ENCODE results near the gene VGLL4.
A peak's percentile ranks its signal among the peaks of the same experiment; 100 is the strongest.

The VGLL4 gene

GRCh38 chr3:11558411-11558903 lies 85.3 kb downstream of the VGLL4 start:
- H3K4me1 Mint-ChIP-seq, result peaks cover 60% of the 10 kb centered on the region
- TF ChIP-seq CTCF (IDR thresholded peaks at IDR 0.05; ENCODE audit: unreplicated experiment in 3 of 3), result no peak

GRCh38 chr3:11558002-11558401 lies 85.7 kb downstream of the VGLL4 start:
- Mint-ChIP-seq H3K4me3 (peak overlapping the region in 1 of 3 experiments; percentile 22), H3K4me1 (peaks cover 56% of the 10 kb centered on the region), H3K27ac (peak overlapping the region; percentile 87 to 98 (median 96)), H3K9me3 (no peaks in the 10 kb centered on the region), H3K36me3 (ENCODE audit: low read depth) (peaks cover 55% of the 10 kb centered on the region), H3K27me3 (ENCODE audit: low read depth) (no peaks in the 10 kb centered on the region)
- no peak for TF ChIP-seq CTCF (IDR thresholded peaks at IDR 0.05; ENCODE audit: unreplicated experiment in 3 of 3)

More at GRCh38 chr3:11558411-11558903, 85.3 kb downstream of the VGLL4 start:
- Mint-ChIP-seq H3K27ac (peak overlapping the region; percentile 87 to 98 (median 96)), H3K36me3 (ENCODE audit: low read depth) (peaks cover 55% of the 10 kb centered on the region), H3K9me3 (no peaks in the 10 kb centered on the region), H3K27me3 (ENCODE audit: low read depth) (no peaks in the 10 kb centered on the region), H3K4me3 (peak overlapping the region in 1 of 3 experiments; percentile 22)

GRCh38 chr3:11556851-11557644 lies 86.7 kb downstream of the VGLL4 start:
- no peak for TF ChIP-seq CTCF (IDR thresholded peaks at IDR 0.05; ENCODE audit: unreplicated experiment in 3 of 3)
- Mint-ChIP-seq H3K9me3 (no peaks in the 10 kb centered on the region), H3K4me3 (peak overlapping the region in 2 of 3 experiments; percentile 4 to 58), H3K36me3 (ENCODE audit: low read depth) (peaks cover 61% of the 10 kb centered on the region), H3K4me1 (peaks cover 64% of the 10 kb centered on the region), H3K27ac (peak overlapping the region; percentile 87 to 98 (median 96)), H3K27me3 (ENCODE audit: low read depth) (no peaks in the 10 kb centered on the region)

GRCh38 chr3:11555881-11556633 lies 87.7 kb downstream of the VGLL4 start:
- peaks cover 64% of the 10 kb centered on the region for H3K36me3 Mint-ChIP-seq (ENCODE audit: low read depth)
- TF ChIP-seq CTCF (IDR thresholded peaks at IDR 0.05; ENCODE audit: unreplicated experiment in 3 of 3), result no peak
- peak overlapping the region; percentile 87 to 98 (median 96) for H3K27ac Mint-ChIP-seq
- H3K4me1 Mint-ChIP-seq, result peaks cover 65% of the 10 kb centered on the region
- H3K4me3 Mint-ChIP-seq, result peak overlapping the region in 2 of 3 experiments; percentile 51 to 58
- no peaks in the 10 kb centered on the region for H3K27me3 Mint-ChIP-seq (ENCODE audit: low read depth)
- no peaks in the 10 kb centered on the region for H3K9me3 Mint-ChIP-seq

- peaks cover 64% of the 10 kb centered on the region for H3K36me3 Mint-ChIP-seq (ENCODE audit: low read depth)
- no peak overlapping the region for H3K4me3 Mint-ChIP-seq
- peak overlapping the region; percentile 87 to 96 (median 94) for H3K27ac Mint-ChIP-seq
- TF ChIP-seq CTCF (IDR thresholded peaks at IDR 0.05; ENCODE audit: unreplicated experiment in 3 of 3), result no peak
- no peaks in the 10 kb centered on the region for H3K9me3 Mint-ChIP-seq
- peaks cover 65% of the 10 kb centered on the region for H3K4me1 Mint-ChIP-seq
- no peaks in the 10 kb centered on the region for H3K27me3 Mint-ChIP-seq (ENCODE audit: low read depth)
Observed at GRCh38 chr3:11555211-11555782, 88.4 kb downstream of the VGLL4 start.

Measured in nephron (organoid).